GM18858 (cell line): Measurements from ENCODE around the gene TSPAN14.

ENCODE experiments used
- ATAC-seq: cut with Tn5 transposase; IDR thresholded peaks from one replicate; pipeline ENCODE4 v1.9.1; 2021; ENCODE audit not compliant: unreplicated experiment

The TSPAN14 gene

GRCh38 chr10:80580638-80581468 is 126.7 kb downstream of the TSPAN14 start:
- no peak for ATAC-seq

- no peak for ATAC-seq
Observed at GRCh38 chr10:80581469-80581835, 127.3 kb downstream of the TSPAN14 start.

- no peak for ATAC-seq
Observed at GRCh38 chr10:80582286-80582960, 128.3 kb downstream of the TSPAN14 start.
